HG03565 (cell line): ENCODE data around the gene ADAMTS16.

Source experiments
- ATAC-seq: cut with Tn5 transposase; IDR thresholded peaks from one replicate; pipeline ENCODE4 v1.9.1; 2021; ENCODE audit warnings: mild to moderate bottlenecking, moderate library complexity; ENCODE audit not compliant: unreplicated experiment

ADAMTS16 gene

GRCh38 chr5:5220901-5221631, 80.9 kb downstream of the ADAMTS16 start:
- no peak for ATAC-seq

GRCh38 chr5:5221724-5222123, 81.6 kb downstream of the ADAMTS16 start:
- no peak for ATAC-seq

GRCh38 chr5:5231576-5231975, 91.4 kb downstream of the ADAMTS16 start:
- no peak for ATAC-seq

GRCh38 chr5:5234912-5235311, 94.8 kb downstream of the ADAMTS16 start:
- no peak for ATAC-seq

GRCh38 chr5:5235685-5236084, 95.6 kb downstream of the ADAMTS16 start:
- ATAC-seq, result no peak

- no peak for ATAC-seq
Observed at GRCh38 chr5:5239191-5239590, 99.1 kb downstream of the ADAMTS16 start.

GRCh38 chr5:5240234-5240633, 100.1 kb downstream of the ADAMTS16 start:
- no peak for ATAC-seq

- ATAC-seq, result no peak
Observed at GRCh38 chr5:5242056-5242455, 101.9 kb downstream of the ADAMTS16 start.

GRCh38 chr5:5246736-5247135, 106.6 kb downstream of the ADAMTS16 start:
- ATAC-seq, result no peak

- ATAC-seq, result no peak
Observed at GRCh38 chr5:5250758-5251157, 110.6 kb downstream of the ADAMTS16 start.

- no peak for ATAC-seq
Observed at GRCh38 chr5:5252106-5252505, 112.0 kb downstream of the ADAMTS16 start.

- ATAC-seq, result no peak
Observed at GRCh38 chr5:5257353-5257752, 117.2 kb downstream of the ADAMTS16 start.

- ATAC-seq, result no peak
Observed at GRCh38 chr5:5258564-5258963, 118.4 kb downstream of the ADAMTS16 start.

- ATAC-seq, result no peak
Observed at GRCh38 chr5:5264727-5265126, 124.6 kb downstream of the ADAMTS16 start.

GRCh38 chr5:5266297-5266696, 126.2 kb downstream of the ADAMTS16 start:
- no peak for ATAC-seq

GRCh38 chr5:5270161-5270560, 130.0 kb downstream of the ADAMTS16 start:
- no peak for ATAC-seq

GRCh38 chr5:5270958-5271785, 131.0 kb downstream of the ADAMTS16 start:
- ATAC-seq, result no peak

- no peak for ATAC-seq
Observed at GRCh38 chr5:5271786-5272321, 131.7 kb downstream of the ADAMTS16 start.

GRCh38 chr5:5273398-5273797, 133.3 kb downstream of the ADAMTS16 start:
- no peak for ATAC-seq

- ATAC-seq, result no peak
Observed at GRCh38 chr5:5273976-5274375, 133.8 kb downstream of the ADAMTS16 start.

- no peak for ATAC-seq
Observed at GRCh38 chr5:5275211-5275610, 135.1 kb downstream of the ADAMTS16 start.

GRCh38 chr5:5276430-5276829, 136.3 kb downstream of the ADAMTS16 start:
- ATAC-seq, result no peak
